HepG2 (cell line): ENCODE measurements around the gene CLASRP. TPM values are rescaled to one million over a fixed set of nuclear protein-coding genes. Genes with fewer than 3 reads are reported as not detected.

ENCODE experiments used
- BATF2 ChIP-seq: sonication (generic); formaldehyde crosslinking; IDR thresholded peaks from 2 replicates; pipeline ENCODE4 v1.8.0; 2022; ENCODE audit warnings: mild to moderate bottlenecking, missing genetic modification reagents, moderate library complexity
- GPN1 ChIP-seq: sonication (generic); formaldehyde crosslinking; IDR thresholded peaks from 2 replicates; pipeline ENCODE4 v1.5.1; 2020; ENCODE audit warnings: missing genetic modification reagents, borderline replicate concordance
- HHEX ChIP-seq: IDR thresholded peaks from 2 replicates; pipeline ENCODE4 v1.6.1; 2016; ENCODE audit warnings: control low read depth
- KDM5B ChIP-seq: sonication (generic); formaldehyde crosslinking; IDR thresholded peaks from 2 replicates; pipeline ENCODE4 v1.4.0; 2020; ENCODE audit warnings: missing genetic modification reagents, mild to moderate bottlenecking, borderline replicate concordance
- NR2F6 ChIP-seq, 2 experiments: IDR thresholded peaks; 2 replicates each; pipeline ENCODE4 v1.6.1; 2016; ENCODE audit warnings: antibody characterized with exemption in 1 of 2, mild to moderate bottlenecking in 1 of 2
- REXO4 ChIP-seq: sonication (generic); formaldehyde crosslinking; IDR thresholded peaks from 2 replicates; pipeline ENCODE4 v1.8.0; 2022; ENCODE audit warnings: missing genetic modification reagents, mild to moderate bottlenecking, borderline replicate concordance
- TOE1 ChIP-seq: sonication (generic); formaldehyde crosslinking; IDR thresholded peaks from 2 replicates; pipeline ENCODE4 v1.4.0; 2020; ENCODE audit warnings: mild to moderate bottlenecking, missing genetic modification reagents
- ZNF234 ChIP-seq: sonication (generic); formaldehyde crosslinking; conservative IDR thresholded peaks from 2 replicates; pipeline ENCODE4 v1.5.1; 2020; ENCODE audit warnings: mild to moderate bottlenecking, missing genetic modification reagents
- ZNF382 ChIP-seq: sonication (generic); formaldehyde crosslinking; IDR thresholded peaks from 2 replicates; pipeline ENCODE4 v1.5.0; 2020; ENCODE audit warnings: missing genetic modification reagents, mild to moderate bottlenecking, borderline replicate concordance
- ZNF549 ChIP-seq: sonication (generic); formaldehyde crosslinking; IDR thresholded peaks from 2 replicates; pipeline ENCODE4 v1.5.0; 2020; ENCODE audit warnings: missing genetic modification reagents
- ZNF556 ChIP-seq: sonication (generic); formaldehyde crosslinking; IDR thresholded peaks from 2 replicates; pipeline ENCODE4 v1.4.0; 2020; ENCODE audit warnings: mild to moderate bottlenecking, missing genetic modification reagents, borderline replicate concordance
- ZNF704 ChIP-seq: sonication (generic); formaldehyde crosslinking; IDR thresholded peaks from 2 replicates; pipeline ENCODE4 v1.8.1; 2023; ENCODE audit warnings: mild to moderate bottlenecking, inconsistent platforms, moderate library complexity, missing genetic modification reagents, borderline replicate concordance
- ZNF800 ChIP-seq: sonication (generic); formaldehyde crosslinking; IDR thresholded peaks from 2 replicates; pipeline ENCODE4 v1.4.0; 2020; ENCODE audit warnings: missing genetic modification reagents
- polyA plus RNA-seq, 8 experiments: library from polyadenylated mRNA; depleted of rRNA in 3 of 8; stranded (reverse) in 7 of 8; unstranded in 1 of 8; fragments of >200 nt; fragmentation: Illumina TruSeq in 4 of 8; extraction: Trizol in 4 of 8; gene quantifications; 2 replicates each; pipeline versions ENCODE4 v1.2.1 to v1.2.3, GENCODE V29; 2011 to 2016; ENCODE audit warnings: low read depth in 4 of 8, missing spikeins in 1 of 8, mixed read lengths in 1 of 8; ENCODE audit not compliant: insufficient read depth in 1 of 8
- total RNA-seq, 5 experiments: library from RNA; depleted of rRNA; stranded (reverse); fragments of >200 nt; fragmentation: Illumina TruSeq; extraction: Trizol; gene quantifications; 2 replicates each; pipeline ENCODE4 v1.2.3, GENCODE V29; 2016; ENCODE audit warnings: low read depth in 1 of 5
- TF ChIP-seq, protein P1 (sequence below): sonication (generic); formaldehyde crosslinking; IDR thresholded peaks from 2 replicates; pipeline ENCODE4 v1.5.0; 2020; ENCODE audit warnings: missing genetic modification reagents, mild to moderate bottlenecking, borderline replicate concordance
- TF ChIP-seq, protein P2 (sequence below): sonication (generic); formaldehyde crosslinking; IDR thresholded peaks from 2 replicates; pipeline ENCODE4 v1.4.0; 2020; ENCODE audit warnings: mild to moderate bottlenecking, missing genetic modification reagents
- TF ChIP-seq, protein P3 (sequence below), 2 experiments: sonication (generic) in 1 of 2; formaldehyde crosslinking in 1 of 2; IDR thresholded peaks; 2 replicates each; pipeline versions ENCODE4 v1.4.0 to v1.6.1; 2018 to 2020; ENCODE audit warnings: missing genetic modification reagents in 2 of 2, borderline replicate concordance in 1 of 2, low read depth in 1 of 2, mild to moderate bottlenecking in 1 of 2, missing biosample characterization in 1 of 2

CLASRP gene
- total and polyA plus RNA-seq, 2 of the 13 experiments (the other 11 are each of a cell fraction or from before 2014, with no cell fraction given), result 32.0 to 51.4 TPM

GRCh38 chr19:45076029-45076850, 37.4 kb downstream of the CLASRP start, which contains the start of gene ZNF296 (continued):
- no peak; the same call in 1 of the 2 replicates for TF ChIP-seq KDM5B
- TF ChIP-seq ZNF800 (CRISPR knock-in tag), result peak; percentile 63; the same call in 1 of the 2 replicates
- TF ChIP-seq NR2F6 (IDR thresholded peaks at IDR 0.05), result no peak
- TF ChIP-seq NR2F6 (CRISPR knock-in tag; IDR thresholded peaks at IDR 0.05), result peak; percentile 45; the same call in 1 of the 2 replicates
- TF ChIP-seq TOE1 (CRISPR knock-in tag), result no peak
- TF ChIP-seq, protein P1, sequence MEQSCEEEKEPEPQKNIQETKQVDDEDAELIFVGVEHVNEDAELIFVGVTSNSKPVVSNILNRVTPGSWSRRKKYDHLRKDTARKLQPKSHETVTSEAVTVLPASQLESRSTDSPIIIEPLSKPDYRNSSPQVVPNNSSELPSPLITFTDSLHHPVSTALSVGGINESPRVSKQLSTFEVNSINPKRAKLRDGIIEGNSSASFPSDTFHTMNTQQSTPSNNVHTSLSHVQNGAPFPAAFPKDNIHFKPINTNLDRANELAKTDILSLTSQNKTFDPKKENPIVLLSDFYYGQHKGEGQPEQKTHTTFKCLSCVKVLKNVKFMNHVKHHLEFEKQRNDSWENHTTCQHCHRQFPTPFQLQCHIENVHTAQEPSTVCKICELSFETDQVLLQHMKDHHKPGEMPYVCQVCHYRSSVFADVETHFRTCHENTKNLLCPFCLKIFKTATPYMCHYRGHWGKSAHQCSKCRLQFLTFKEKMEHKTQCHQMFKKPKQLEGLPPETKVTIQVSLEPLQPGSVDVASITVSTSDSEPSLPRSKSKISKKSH, result no peak
- TF ChIP-seq ZNF234 (CRISPR knock-in tag), result no peak
- TF ChIP-seq, protein P2, sequence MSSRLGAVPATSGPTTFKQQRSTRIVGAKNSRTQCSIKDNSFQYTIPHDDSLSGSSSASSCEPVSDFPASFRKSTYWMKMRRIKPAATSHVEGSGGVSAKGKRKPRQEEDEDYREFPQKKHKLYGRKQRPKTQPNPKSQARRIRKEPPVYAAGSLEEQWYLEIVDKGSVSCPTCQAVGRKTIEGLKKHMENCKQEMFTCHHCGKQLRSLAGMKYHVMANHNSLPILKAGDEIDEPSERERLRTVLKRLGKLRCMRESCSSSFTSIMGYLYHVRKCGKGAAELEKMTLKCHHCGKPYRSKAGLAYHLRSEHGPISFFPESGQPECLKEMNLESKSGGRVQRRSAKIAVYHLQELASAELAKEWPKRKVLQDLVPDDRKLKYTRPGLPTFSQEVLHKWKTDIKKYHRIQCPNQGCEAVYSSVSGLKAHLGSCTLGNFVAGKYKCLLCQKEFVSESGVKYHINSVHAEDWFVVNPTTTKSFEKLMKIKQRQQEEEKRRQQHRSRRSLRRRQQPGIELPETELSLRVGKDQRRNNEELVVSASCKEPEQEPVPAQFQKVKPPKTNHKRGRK, result no peak
- TF ChIP-seq, protein P3, sequence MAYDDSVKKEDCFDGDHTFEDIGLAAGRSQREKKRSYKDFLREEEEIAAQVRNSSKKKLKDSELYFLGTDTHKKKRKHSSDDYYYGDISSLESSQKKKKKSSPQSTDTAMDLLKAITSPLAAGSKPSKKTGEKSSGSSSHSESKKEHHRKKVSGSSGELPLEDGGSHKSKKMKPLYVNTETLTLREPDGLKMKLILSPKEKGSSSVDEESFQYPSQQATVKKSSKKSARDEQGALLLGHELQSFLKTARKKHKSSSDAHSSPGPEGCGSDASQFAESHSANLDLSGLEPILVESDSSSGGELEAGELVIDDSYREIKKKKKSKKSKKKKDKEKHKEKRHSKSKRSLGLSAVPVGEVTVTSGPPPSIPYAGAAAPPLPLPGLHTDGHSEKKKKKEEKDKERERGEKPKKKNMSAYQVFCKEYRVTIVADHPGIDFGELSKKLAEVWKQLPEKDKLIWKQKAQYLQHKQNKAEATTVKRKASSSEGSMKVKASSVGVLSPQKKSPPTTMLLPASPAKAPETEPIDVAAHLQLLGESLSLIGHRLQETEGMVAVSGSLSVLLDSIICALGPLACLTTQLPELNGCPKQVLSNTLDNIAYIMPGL (CRISPR knock-in tag; IDR thresholded peaks at IDR 0.05; ENCODE audit: borderline replicate concordance in 1 of 2, low read depth in 1 of 2), result peak in 1 of 2 experiments; percentile 43; a peak in 2 of 4 replicates
- no peak for TF ChIP-seq ZNF704 (CRISPR knock-in tag)
- no peak for TF ChIP-seq ZNF549 (CRISPR knock-in tag)
- TF ChIP-seq GPN1 (CRISPR knock-in tag), result no peak; the same call in 1 of the 2 replicates
- TF ChIP-seq ZNF382 (CRISPR knock-in tag), result no peak
- no peak for TF ChIP-seq BATF2 (CRISPR knock-in tag)
- no peak for TF ChIP-seq ZNF556
- TF ChIP-seq REXO4 (CRISPR knock-in tag), result no peak
- no peak for TF ChIP-seq HHEX (CRISPR knock-in tag)
